Measurements from ENCODE around the gene FAM20C.

Gene FAM20C

DNA sequence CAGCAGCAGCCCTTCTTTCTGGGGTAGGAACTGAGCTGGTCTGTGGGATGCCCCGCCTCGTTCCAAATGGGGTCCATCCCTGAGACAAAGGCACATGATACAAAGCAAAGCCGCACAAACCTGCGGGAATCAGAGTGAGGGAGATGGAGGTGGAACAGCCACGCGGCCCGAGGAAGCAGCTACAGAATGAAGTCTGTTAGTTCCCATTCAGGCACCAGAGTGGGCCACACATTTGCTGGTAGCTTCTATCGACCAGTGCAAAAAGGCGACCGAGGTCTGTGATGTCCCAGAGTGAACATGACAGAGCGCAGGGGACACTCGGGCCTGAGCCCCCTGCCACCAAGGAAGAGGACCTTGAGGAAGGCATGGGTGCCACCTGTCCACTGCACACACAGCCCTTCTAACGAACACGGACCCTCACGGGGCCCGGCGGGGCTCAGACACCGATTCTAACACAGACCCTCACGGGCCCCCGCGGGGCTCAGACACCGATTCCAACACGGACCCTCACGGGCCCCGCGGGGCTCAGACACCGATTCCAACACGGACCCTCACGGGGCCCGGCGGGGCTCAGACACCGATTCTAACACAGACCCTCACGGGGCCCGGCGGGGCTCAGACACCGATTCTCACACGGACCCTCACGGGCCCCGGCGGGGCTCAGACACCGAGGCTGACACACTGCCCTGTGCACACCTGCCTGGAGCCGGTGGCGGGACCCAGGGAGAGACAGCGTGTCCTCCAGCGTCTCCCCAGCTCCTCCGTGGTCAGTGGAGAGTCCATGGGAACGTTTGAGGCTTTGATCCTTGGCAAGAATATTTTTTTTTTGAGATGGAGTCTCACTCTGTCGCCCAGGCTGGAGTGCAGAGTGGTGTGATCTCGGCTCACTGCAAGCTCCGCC is 32.8 kb upstream of the FAM20C start:
- no peak for DNase-seq

DNA sequence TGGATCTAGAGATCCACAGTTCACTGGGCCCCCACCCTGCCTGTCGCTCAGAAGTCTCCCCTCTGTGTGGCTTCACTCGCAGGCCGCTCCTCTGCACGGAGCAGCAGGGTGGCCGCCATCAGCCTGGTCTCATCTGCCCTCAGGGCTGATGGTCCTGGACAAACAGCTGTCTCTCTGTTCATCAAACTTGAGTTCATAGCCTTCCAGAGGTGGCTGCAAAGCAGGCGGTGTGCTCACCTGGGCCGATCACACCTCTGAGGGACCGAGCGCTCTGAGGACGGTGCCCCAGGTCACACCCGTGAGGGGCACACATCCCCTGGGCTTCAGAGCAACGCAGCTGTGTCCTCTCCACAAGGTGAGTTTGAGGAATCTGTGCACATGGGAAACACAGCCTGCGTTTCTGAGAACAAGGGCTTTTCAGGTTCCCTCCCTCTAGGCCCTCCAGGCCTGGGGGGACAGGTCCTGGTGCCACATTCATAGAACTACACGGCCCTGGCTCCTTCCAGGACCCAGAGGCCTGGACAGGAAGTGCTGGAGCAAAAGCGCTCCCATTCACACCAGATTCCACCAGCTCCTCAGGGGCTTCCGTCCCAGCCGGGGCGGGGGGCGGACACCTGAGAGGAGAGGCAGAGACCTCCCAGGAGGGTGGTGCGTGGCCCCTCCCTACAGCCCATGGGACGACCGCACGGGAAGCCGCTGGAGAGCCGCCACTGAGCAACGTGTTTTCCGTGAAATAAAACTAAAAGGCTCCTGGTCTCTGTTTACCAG is 31.2 kb upstream of the FAM20C start:
- no peak for DNase-seq

DNA sequence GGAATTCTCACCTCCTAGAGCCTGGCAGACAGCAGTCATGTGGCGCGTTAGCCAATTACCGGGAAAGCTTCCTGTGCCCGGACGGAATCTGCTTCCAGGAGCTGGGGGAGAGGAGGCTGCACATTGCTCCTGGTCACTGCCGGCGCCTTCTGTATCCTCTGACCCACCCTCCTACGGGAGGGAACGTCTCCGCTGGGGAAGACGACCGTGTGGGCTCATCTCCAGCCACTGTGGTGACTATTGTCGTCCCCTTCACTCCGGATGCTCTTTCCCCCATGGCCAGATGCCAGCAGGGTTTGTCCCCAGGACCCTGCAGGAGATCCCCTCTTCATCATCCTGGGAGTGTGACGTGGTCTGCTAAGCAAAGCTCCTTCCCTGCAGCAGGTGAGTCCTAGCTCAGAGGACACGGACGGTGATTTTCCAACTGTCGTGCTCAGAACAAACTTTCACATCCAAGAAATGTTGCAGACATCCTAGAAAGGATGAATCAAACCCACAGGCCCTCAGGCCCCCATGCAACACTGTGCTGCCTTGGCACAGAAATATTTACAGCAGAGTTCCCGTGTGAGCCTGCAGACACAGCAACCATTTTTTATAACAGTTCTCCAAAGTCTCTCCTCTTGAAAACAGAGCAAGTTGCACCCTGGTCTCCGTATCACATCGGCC is 29.6 kb upstream of the FAM20C start:
- DNase-seq: no peak

DNA sequence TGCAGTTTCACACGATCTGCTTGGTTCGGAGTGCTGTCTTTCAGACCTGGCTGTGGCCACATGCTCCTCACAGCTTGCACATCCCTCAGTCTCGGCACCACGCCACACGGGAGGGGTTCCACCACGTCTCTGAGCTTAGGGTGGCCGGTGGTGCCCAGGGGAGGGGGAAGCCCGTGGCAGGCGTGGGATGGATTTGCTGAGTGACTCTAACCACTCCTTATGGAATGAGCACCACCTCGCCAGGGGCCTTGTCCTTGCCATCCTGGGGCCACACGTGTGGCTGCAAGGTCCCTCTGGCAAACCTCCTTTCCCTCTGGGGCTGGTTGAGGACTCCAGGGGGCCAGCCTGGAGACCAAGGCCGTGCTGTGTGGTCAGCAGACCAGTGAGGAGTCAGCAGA is 29.1 kb upstream of the FAM20C start:
- DNase-seq: no peak

DNA sequence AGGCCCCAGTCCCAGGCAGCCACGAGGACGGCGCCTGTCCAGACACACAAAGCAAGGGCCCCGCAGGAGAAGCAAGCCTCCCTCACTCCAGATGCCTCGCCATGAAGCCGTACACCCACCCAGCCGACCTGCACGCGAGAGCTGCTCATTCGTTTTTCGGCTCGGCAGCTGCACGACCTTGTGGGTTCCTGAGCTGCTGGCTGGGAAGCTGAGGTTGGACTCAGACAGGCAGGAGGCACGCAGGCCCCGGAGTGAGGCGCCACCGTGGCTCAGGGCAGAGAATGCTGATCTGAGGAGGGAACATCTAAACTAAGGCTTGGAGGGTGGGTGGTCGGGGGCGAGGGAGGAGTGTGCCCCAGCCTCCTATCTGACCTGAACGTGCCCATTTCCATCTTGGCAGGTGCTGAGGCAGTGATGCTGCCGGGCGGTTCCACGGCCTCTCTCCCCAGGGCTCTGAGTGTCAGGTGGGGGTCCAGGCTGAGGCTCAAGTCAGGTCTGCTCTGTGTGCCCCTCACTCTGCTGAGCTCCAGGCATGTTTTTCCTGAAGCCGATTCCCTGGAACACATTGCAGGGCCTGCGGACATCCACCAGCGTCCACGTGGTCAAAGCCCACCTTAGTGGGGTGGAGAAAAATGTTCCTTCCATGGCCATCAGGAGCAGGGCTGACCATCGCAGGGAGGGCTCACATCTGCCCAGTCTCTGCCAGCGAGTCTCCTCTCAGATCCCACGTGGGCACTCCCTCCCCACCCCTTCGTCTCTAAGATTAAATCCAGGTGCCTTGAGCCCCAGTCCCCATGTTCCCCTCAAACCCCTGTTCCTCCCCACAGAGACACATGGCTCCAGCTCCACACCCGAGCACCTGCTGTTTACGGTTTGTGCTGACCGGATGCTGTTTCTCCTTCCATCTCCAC is 28.1 kb upstream of the FAM20C start:
- no peak for DNase-seq

DNA sequence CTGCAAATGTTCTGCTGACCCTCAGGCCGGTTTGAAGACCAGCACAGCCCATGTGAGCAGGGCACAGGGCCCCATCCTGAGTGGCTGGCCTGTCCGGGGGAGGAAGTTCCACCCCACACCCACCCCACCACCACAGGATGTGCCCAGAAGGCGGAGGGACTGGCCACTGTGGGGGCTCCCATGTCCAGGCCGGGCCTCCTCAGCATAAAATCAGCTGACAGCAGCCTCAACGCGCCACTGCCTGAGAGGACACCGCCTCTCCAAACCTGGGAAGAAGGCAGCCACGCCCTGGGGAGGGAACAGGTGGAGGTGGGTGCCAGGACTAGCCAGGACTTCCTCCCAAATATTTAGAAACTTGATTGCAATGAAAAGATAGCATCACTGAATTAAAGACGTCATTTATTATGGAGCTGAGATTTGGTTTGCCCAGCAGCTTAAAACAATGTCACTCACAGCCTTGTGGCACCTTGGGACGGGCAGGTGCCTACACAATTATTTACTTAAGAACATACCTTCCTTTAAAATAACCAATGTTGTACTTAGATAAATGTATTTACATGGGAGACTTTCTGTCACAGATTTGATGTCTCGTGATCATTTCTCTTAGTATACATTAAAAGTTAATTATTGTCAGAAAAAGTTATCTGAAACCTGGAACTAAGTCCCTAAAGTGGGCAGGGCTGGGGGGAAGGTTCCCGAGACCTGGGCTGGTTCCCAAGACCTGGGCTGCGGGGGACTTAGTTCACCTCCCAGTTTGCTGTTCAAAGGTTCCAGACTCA is 27.3 kb upstream of the FAM20C start:
- DNase-seq: no peak

DNA sequence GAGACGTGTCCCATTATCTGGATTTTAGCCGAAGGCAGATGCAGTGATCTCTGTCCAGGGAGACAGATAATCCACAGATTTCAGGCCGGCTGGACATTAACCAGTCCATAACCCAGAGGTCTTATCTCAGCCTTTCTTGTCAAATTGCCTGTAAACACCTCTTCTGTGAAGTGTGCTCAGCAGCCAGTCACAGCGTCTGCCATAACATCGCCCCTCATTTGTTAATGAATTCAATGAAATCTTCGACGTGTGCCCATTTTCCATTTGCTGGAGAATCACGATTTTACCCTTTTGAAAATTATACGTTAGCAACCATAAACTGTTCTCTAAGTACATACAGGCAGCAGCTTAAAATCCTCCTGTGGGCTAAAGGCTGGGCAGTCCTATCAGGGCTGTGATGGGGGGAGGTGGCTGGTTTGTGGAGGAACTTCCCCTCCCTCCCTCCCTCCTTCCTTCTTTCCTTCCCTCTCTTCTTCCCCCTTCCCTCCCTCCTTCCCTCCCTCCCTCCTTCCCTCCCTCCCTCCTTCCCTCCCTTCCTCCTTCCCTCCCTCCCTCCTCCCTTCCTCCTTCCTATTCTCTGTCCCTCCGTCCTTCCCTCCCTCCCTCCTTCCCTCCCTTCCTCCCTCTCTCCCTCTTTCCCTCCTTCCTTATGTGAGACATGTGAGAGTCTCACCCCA is 26.6 kb upstream of the FAM20C start:
- no peak for DNase-seq

DNA sequence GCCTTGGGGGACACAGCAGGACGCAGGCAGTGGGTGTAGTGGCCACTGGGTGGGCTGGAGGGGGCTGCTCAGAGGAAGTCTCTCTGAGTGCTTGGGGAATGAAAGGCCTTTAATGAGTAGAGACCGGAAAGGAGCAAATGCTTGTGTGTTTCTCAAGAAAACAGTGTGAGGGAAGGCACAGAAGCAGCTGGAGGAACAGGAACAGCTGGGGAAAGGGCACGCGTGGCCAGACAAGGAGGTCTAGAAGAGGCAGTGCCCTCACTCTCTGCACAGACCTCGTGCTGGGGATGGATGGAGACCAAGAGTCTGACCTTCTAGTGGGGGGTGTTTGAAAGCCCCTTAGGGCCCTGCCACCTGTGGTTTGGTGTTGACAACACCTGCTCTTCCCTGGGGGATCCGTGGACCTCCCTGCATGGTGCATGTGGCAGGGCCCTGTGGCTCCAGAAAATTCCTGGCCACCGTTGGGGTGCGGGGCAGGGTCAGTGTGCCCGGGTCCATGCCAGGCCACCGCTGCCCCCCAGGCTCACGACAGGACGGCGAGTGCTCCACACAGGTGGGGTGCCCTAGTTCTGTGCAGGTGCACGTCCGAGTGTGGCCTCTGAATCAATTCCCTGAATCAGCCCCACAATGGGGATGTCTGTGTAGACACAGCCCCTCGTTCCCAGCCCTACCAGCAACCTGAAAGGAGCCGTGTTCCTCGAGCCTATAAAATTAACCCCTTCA is 25.9 kb upstream of the FAM20C start:
- DNase-seq: no peak

DNA sequence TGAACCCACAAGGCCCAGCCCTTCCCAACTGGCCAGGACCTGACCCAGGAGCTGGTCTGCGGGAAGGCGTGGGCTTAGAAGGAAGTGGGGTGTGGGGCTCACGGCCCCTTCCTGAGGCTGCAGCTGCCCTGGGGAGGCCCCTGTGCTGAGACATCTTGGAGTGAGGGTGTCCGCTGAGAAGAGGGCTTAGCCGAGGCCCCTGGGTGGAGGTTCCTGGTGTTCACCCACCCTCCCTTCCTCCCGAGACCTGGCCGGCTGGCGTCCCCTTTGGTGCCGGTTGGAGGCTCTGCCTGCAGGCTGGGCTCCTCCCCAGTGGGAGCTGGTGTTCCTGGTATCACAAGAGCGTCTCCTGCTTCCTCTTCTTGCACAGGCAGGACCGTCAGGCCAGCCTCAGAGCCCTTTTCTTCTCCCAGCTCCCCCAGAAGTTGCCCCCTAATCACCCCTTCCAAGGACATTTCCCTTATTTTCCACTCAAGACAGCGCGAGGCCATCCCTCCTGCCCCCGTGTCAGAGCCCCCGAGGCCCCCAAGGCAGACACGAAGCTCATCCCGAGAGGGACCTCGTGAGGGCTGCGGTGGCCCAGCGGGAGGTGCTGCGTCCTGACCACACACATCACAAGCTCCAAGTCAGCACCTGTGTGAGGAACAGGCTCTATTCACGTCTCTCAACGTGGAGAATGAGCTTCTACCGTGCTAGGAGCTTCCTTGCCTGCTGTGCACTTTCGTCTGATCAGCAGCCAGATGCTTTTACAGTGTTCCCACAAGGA is 25.1 kb upstream of the FAM20C start:
- DNase-seq: no peak

DNA sequence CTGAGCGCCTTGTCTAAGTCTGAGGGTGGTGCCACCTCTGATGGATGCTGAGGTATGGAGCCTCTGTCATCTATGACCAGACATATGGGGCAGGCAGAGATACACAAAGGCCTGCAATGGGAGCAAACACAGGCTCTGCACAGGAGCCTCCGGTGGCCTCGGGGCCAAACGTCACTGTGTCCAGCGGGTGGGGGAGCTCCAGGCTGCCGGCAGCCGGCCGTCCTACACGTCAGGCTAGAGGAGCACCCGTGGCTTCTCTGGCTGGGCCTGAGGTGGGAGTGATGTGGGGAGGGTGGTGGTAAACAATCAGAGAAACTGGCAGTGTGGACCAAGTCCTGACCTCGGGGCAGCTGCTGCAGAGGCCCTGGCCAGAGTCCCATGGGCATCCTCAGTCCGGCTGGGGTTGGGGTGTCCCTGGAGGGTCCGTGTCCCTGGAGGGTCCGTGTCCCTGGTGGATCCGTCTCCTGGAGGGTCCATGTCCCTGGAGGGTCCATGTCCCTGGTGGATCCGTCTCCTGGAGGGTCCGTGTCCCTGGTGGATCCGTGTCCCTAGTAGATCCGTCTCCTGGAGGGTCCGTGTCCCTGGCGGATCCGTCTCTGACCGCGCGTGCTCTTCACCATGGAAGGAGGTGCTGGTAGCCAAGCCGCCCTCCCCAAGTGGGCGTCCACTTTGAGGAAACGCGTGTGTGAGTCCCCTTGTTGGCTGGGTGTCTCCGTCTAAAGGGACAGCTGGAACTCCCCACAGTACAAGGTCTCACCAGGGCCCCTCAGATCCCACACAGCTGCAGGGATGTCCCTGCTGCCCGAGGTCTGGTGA is 24.2 kb upstream of the FAM20C start:
- DNase-seq: no peak

DNA sequence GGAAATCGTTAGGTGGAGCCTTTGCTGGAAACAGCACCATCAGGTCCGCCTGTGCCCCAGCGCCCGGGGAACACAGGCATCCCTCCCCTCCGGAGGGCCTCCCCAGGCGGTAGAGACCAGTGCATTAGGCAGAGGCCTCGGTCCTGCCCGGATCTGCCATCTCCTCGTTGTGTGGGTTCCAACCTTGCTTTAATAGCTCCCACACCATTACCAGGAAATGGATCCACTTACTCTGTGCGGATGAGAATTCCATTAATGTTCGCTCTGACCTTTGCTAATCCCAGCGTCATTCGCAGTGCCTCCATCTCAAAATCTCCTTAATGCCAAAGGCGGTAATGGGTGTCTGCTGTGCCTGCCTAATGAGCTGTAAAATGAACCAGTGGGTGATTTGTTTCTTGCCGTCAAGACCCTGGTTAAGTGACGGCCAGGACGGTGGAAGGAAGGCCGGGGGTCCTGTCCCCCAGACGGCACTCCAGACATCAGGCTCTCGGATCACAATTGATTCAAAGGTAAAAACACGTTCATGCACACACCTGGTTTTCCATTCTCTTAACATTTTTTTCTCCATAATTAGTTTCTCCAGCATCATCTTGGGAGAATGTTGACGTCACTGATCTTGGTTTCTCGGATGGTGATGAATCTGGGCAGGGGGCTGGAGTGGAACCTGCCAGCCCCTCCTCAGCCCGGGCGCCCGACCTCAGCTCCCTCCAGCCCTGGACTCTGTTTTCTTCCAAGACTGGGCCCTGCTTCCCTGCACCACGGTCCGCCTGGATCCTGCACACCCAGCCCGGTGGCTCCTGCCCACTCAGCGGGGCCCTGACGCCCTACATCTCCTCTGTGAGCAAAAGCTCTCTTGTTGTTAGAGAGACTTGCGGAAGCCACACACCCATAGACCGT is 22.8 kb upstream of the FAM20C start:
- no peak for DNase-seq

DNA sequence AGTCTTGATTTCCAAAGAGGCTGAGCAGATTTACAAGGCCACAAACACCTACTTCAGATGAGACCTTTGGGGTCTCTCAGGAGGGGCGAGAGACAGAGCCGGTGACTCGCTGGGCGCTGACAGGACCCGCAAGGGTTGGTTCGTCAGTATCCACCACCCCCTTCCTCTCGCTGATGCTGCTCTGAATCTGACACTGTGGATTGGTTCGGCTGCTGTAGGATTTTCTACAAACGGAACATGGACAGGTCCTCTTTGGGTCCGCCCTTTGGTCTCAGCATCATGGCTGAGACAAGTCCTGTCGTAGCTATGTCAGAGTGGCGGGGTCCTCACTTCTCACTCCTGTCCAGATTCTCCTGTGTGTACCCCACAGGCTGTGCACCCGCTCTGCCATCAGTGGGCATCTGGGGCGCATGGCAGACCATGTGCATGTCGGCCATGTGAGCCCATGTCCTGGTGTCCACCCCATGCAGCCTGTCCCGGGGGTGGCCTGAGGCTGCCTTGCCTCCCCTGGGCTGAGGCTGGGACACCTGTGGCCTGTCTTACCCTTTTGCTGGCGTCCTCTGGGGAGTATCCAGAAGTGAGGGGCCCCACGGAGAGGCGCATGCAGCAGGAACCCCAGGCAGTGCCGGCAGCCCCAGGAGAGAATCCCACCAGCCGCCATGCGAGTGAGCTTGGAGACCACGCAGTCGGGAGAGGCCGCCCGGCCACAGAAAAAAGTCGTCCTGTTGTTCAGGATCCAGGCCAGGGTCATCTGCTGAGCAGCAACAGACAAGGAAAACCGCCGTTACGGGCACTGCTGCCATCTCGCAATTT is 21.6 kb upstream of the FAM20C start:
- DNase-seq: no peak

DNA sequence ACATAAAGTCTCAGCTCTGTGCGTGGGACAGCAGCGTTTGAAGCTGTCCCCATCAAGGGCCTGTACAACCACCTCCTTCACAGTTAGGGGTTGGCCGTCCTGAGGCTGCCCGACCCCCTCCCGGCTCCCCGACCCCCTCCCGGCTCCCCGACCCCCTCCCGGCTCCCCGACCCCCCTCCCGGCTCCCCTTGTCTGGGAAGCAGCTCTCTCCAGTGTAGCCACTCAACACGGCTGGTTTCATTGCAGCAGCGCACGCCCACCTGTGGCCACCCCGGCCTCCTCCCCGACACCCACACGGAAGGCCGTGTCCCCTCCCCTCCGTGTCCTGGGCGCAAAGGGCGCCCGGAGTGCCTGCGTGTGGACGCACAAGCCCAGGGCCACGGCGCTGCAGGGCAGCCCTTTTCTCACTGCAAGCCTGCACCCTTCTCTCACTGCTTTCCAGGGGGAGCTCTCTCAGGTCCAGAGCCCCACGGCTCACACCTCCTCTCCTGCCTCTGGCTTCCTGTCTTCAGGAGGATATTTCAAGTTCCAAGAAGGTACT is 20.9 kb upstream of the FAM20C start:
- DNase-seq: no peak

DNA sequence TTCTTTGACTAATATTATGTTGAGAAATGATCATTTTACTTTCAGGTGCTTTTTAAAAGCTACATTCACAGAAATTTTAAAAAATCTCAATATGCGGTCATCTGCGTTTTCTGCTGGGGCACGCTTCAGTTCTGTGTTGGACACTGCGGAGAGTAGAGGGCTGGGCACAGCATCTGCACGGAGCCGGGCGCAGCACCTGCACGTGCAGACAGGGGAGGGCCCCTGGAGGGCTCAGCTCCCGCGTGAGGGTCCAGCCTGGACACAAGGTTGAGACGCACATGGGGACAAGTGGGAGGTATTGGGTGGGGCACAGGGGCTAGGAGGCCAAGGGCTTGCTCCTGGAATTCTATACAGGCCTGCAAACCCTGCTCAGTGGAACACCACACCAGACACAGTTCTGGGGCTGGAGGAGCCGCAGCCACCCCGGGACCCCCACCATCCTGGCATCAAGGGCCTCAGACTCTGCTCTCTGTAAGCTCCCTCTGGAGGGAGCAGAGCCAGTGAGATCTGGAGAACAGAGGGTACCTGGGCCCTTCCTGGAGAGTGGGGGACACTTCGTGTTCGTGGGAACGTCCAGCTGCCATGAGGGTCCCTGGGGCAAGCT is 20.4 kb upstream of the FAM20C start:
- no peak for DNase-seq

DNA sequence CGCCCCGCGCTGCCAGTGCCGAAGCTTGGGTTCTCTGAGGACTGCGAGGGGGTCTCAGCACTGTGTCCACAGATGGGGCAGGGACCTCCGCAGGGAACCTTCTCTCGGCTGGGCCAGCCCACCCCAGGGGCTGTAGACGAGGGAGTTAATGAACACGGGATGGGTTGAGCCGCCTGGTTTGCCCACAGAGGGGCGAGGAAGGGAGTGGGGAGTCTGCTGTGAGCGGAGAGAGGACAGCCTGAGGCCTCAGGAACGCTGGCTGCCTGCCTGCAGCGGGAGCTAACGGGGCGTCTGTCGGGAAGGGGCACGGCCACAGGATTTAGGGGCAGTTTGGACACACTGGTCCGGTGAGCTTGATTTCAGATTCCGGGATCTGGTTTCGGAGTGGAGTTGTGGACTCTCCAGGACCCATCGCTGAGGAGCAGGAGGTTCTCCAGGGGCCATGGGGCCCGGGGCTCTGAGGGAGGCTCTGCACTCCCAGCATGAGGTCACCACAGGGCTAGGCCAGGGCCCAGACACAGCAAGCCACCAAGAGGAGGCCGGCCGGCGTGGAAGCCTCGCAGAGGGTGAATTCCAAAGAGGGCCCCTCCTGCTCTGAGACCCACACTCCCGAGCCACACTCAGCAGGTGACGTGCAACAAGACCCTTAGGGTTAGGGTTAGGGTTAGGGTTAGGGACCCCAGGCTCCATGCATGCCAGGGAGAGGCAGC is 19.0 kb upstream of the FAM20C start:
- DNase-seq: no peak
